ENCODE measurements around the gene FOS.

GRCh38 chr14:75277815-75278421, 710 bp upstream of the FOS start:
- TF ChIP-seq POLR2A (IDR thresholded peaks at IDR 0.05; ENCODE audit: low read length) (no peak), GATA1 (IDR thresholded peaks at IDR 0.05; ENCODE audit: low read depth, low read length) (no peak)

All from erythroblast (primary cell).